HepG2 (cell line): ENCODE data around the gene AUH. TPM values are rescaled to one million over a fixed set of nuclear protein-coding genes. Genes with fewer than 3 reads are reported as not detected.

Source experiments
- AHR ChIP-seq: IDR thresholded peaks from 2 replicates; pipeline ENCODE4 v1.6.1; 2018; ENCODE audit warnings: missing genetic modification reagents, missing compliant biosample characterization
- ARID3A ChIP-seq: IDR thresholded peaks from 2 replicates; pipeline ENCODE4 v1.6.1; 2012; ENCODE audit warnings: low read depth, low read length, improper control_type of control experiment
- BHLHE40 ChIP-seq: IDR thresholded peaks from 2 replicates; pipeline ENCODE4 v1.6.1; 2011; ENCODE audit warnings: low read length, improper control_type of control experiment
- CHCHD3 ChIP-seq: sonication (generic); formaldehyde crosslinking; IDR thresholded peaks from 2 replicates; pipeline ENCODE4 v1.8.0; 2022; ENCODE audit warnings: mild to moderate bottlenecking, missing genetic modification reagents, moderate library complexity
- DBP ChIP-seq: sonication (generic); formaldehyde crosslinking; IDR thresholded peaks from 2 replicates; pipeline ENCODE4 v1.4.0; 2020; ENCODE audit warnings: missing genetic modification reagents; ENCODE audit errors: not compliant biosample characterization
- E2F5 ChIP-seq: sonication (generic); formaldehyde crosslinking; conservative IDR thresholded peaks from 2 replicates; pipeline ENCODE4 v1.4.0; 2020; ENCODE audit warnings: missing genetic modification reagents
- ELF1 ChIP-seq: sonication (generic); formaldehyde crosslinking; IDR thresholded peaks from 2 replicates; pipeline ENCODE4 v1.4.0; 2020; ENCODE audit warnings: missing genetic modification reagents
- ELF3 ChIP-seq: IDR thresholded peaks from 2 replicates; pipeline ENCODE4 v1.6.1; 2016; ENCODE audit warnings: missing genetic modification reagents, missing compliant biosample characterization
- FOXO4 ChIP-seq: sonication (generic); formaldehyde crosslinking; conservative IDR thresholded peaks from 2 replicates; pipeline ENCODE4 v1.8.1; 2023; ENCODE audit warnings: missing genetic modification reagents
- HCFC1 ChIP-seq: fragments of 150-350 bp; IDR thresholded peaks from 2 replicates; pipeline ENCODE4 v1.6.1; 2014; ENCODE audit warnings: low read depth, low read length
- LBX2 ChIP-seq: sonication (generic); formaldehyde crosslinking; IDR thresholded peaks from 2 replicates; pipeline ENCODE4 v1.5.0; 2020; ENCODE audit warnings: missing genetic modification reagents, mild to moderate bottlenecking, borderline replicate concordance
- MTERF4 ChIP-seq: sonication (generic); formaldehyde crosslinking; IDR thresholded peaks from 2 replicates; pipeline ENCODE4 v1.8.0; 2023; ENCODE audit warnings: mild to moderate bottlenecking, missing genetic modification reagents
- NPAS2 ChIP-seq: sonication (generic); formaldehyde crosslinking; IDR thresholded peaks from 2 replicates; pipeline ENCODE4 v1.8.0; 2022; ENCODE audit warnings: mild to moderate bottlenecking, missing genetic modification reagents, borderline replicate concordance
- PHF21A ChIP-seq: sonication (generic); formaldehyde crosslinking; IDR thresholded peaks from 2 replicates; pipeline ENCODE4 v1.5.0; 2020; ENCODE audit warnings: mild to moderate bottlenecking, missing genetic modification reagents
- PPARG ChIP-seq: conservative IDR thresholded peaks from 2 replicates; pipeline ENCODE4 v1.6.1; 2016; ENCODE audit warnings: missing biosample characterization, missing genetic modification reagents
- RBFOX2 ChIP-seq: fragments of 200-400 bp; formaldehyde crosslinking; IDR thresholded peaks from 2 replicates; pipeline ENCODE4 v1.6.1; 2017; ENCODE audit warnings: low read depth, mild to moderate bottlenecking, low read length
- RFX3 ChIP-seq: IDR thresholded peaks from 2 replicates; pipeline ENCODE4 v1.6.1; 2016; ENCODE audit warnings: missing biosample characterization, missing genetic modification reagents
- THYN1 ChIP-seq: sonication (generic); formaldehyde crosslinking; IDR thresholded peaks from 2 replicates; pipeline ENCODE4 v1.8.1; 2023; ENCODE audit warnings: low read depth, mild to moderate bottlenecking, moderate library complexity, missing genetic modification reagents, borderline replicate concordance
- TMF1 ChIP-seq: sonication (generic); formaldehyde crosslinking; IDR thresholded peaks from 2 replicates; pipeline ENCODE4 v1.8.1; 2022; ENCODE audit warnings: low read depth, missing genetic modification reagents
- TSC22D2 ChIP-seq: sonication (generic); formaldehyde crosslinking; IDR thresholded peaks from 2 replicates; pipeline ENCODE4 v1.5.1; 2020; ENCODE audit warnings: missing genetic modification reagents, mild to moderate bottlenecking, borderline replicate concordance
- ZFP36L1 ChIP-seq: sonication (generic); formaldehyde crosslinking; IDR thresholded peaks from 2 replicates; pipeline ENCODE4 v1.8.0; 2022; ENCODE audit warnings: mild to moderate bottlenecking, missing genetic modification reagents, moderate library complexity
- ZNF33B ChIP-seq: sonication (generic); formaldehyde crosslinking; IDR thresholded peaks from 2 replicates; pipeline ENCODE4 v1.5.1; 2020; ENCODE audit warnings: mild to moderate bottlenecking, missing genetic modification reagents
- ZNF619 ChIP-seq: sonication (generic); formaldehyde crosslinking; IDR thresholded peaks from 2 replicates; pipeline ENCODE4 v1.4.0; 2020; ENCODE audit warnings: mild to moderate bottlenecking, missing genetic modification reagents
- ZNF678 ChIP-seq: sonication (generic); formaldehyde crosslinking; IDR thresholded peaks from 2 replicates; pipeline ENCODE4 v1.4.0; 2020; ENCODE audit warnings: mild to moderate bottlenecking, missing genetic modification reagents
- ZSCAN12 ChIP-seq: sonication (generic); formaldehyde crosslinking; IDR thresholded peaks from 2 replicates; pipeline ENCODE4 v1.9.0; 2021; ENCODE audit warnings: mild to moderate bottlenecking, missing genetic modification reagents
- polyA plus RNA-seq, 8 experiments: library from polyadenylated mRNA; depleted of rRNA in 3 of 8; stranded (reverse) in 7 of 8; unstranded in 1 of 8; fragments of >200 nt; fragmentation: Illumina TruSeq in 4 of 8; extraction: Trizol in 4 of 8; gene quantifications; 2 replicates each; pipeline versions ENCODE4 v1.2.1 to v1.2.3, GENCODE V29; 2011 to 2016; ENCODE audit warnings: low read depth in 4 of 8, missing spikeins in 1 of 8, mixed read lengths in 1 of 8; ENCODE audit not compliant: insufficient read depth in 1 of 8
- total RNA-seq, 5 experiments: library from RNA; depleted of rRNA; stranded (reverse); fragments of >200 nt; fragmentation: Illumina TruSeq; extraction: Trizol; gene quantifications; 2 replicates each; pipeline ENCODE4 v1.2.3, GENCODE V29; 2016; ENCODE audit warnings: low read depth in 1 of 5

AUH gene
- total and polyA plus RNA-seq, 2 of the 13 experiments (the other 11 are each of a cell fraction or from before 2014, with no cell fraction given): 25.8 to 31.9 TPM

GRCh38 chr9:91207729-91208418 is 153.8 kb downstream of the AUH start (continued):
- no peak for TF ChIP-seq MTERF4
- no peak for TF ChIP-seq CHCHD3
- TF ChIP-seq PHF21A: peak; percentile 65; the same call in 1 of the 2 replicates
- TF ChIP-seq ELF1 (CRISPR knock-in tag): no peak; the same call in 1 of the 2 replicates
- peak; percentile 67 for TF ChIP-seq PPARG
- no peak for TF ChIP-seq ZFP36L1 (CRISPR knock-in tag)
- TF ChIP-seq DBP (CRISPR knock-in tag): no peak
- TF ChIP-seq ELF3: peak; percentile 46
- no peak for TF ChIP-seq AHR (CRISPR knock-in tag)
- no peak for TF ChIP-seq LBX2
- no peak for TF ChIP-seq TSC22D2 (CRISPR knock-in tag)
- TF ChIP-seq RBFOX2: peak; percentile 17; the same call in 1 of the 2 replicates
- no peak for TF ChIP-seq ZNF619 (CRISPR knock-in tag)
- no peak for TF ChIP-seq E2F5
- no peak for TF ChIP-seq ZNF678 (CRISPR knock-in tag)
- TF ChIP-seq FOXO4 (CRISPR knock-in tag): no peak
- TF ChIP-seq ZNF33B (CRISPR knock-in tag): no peak
- TF ChIP-seq HCFC1: no peak
- no peak for TF ChIP-seq TMF1 (CRISPR knock-in tag)
- TF ChIP-seq NPAS2 (CRISPR knock-in tag): no peak
- TF ChIP-seq ZSCAN12 (CRISPR knock-in tag): no peak
- no peak for TF ChIP-seq THYN1 (CRISPR knock-in tag)
- TF ChIP-seq ARID3A: no peak
- TF ChIP-seq BHLHE40: no peak
- no peak for TF ChIP-seq RFX3 (CRISPR knock-in tag)
